IPS-18c (cell line): ENCODE data around the gene ZBTB38.

ENCODE experiments used
- H3K4me3 ChIP-seq: 2 replicates; pipeline ENCODE4 v1.7.0; 2013; ENCODE audit warnings: low read depth, mild to moderate bottlenecking, low read length, moderate library complexity; ENCODE audit not compliant: insufficient read depth
- H3K9me3 ChIP-seq: one replicate; pipeline ENCODE4 v1.6.1; 2013; ENCODE audit warnings: mild to moderate bottlenecking, low read length, moderate library complexity; ENCODE audit not compliant: control insufficient read depth, insufficient read depth

Gene ZBTB38

GRCh38 chr3:141355242-141355641 is 13.1 kb upstream of the ZBTB38 start:
- Histone ChIP-seq H3K4me3 (no peak overlapping the region), H3K9me3 (no peaks in the 10 kb centered on the region)

- Histone ChIP-seq H3K4me3 (no peak overlapping the region), H3K9me3 (no peaks in the 10 kb centered on the region)
Measured at GRCh38 chr3:141356046-141356445, 12.3 kb upstream of the ZBTB38 start.

- Histone ChIP-seq H3K9me3 (no peaks in the 10 kb centered on the region), H3K4me3 (no peak overlapping the region)
Measured at GRCh38 chr3:141360888-141361598, 7.3 kb upstream of the ZBTB38 start.

- Histone ChIP-seq H3K4me3 (no peak overlapping the region), H3K9me3 (no peaks in the 10 kb centered on the region)
Measured at GRCh38 chr3:141362736-141363135, 5.6 kb upstream of the ZBTB38 start.

GRCh38 chr3:141365201-141365600 is 3.1 kb upstream of the ZBTB38 start:
- no peaks in the 10 kb centered on the region for H3K9me3 ChIP-seq
- H3K4me3 ChIP-seq, result no peak overlapping the region

GRCh38 chr3:141366285-141367037 is 1.8 kb upstream of the ZBTB38 start:
- Histone ChIP-seq H3K9me3 (no peaks in the 10 kb centered on the region), H3K4me3 (no peak overlapping the region)

- Histone ChIP-seq H3K4me3 (no peak overlapping the region), H3K9me3 (no peaks in the 10 kb centered on the region)
Measured at GRCh38 chr3:141367038-141367730, 1.1 kb upstream of the ZBTB38 start.

- no peak overlapping the region for H3K4me3 ChIP-seq
Measured at GRCh38 chr3:141368925-141369794, 856 bp downstream of the ZBTB38 start.

GRCh38 chr3:141370065-141370533 is 1.8 kb downstream of the ZBTB38 start:
- H3K4me3 ChIP-seq, result no peak overlapping the region
- no peaks in the 10 kb centered on the region for H3K9me3 ChIP-seq

More at GRCh38 chr3:141368925-141369794, 856 bp downstream of the ZBTB38 start:
- H3K9me3 ChIP-seq, result no peaks in the 10 kb centered on the region

GRCh38 chr3:141371882-141372281 is 3.6 kb downstream of the ZBTB38 start:
- no peak overlapping the region for H3K4me3 ChIP-seq
- H3K9me3 ChIP-seq, result no peaks in the 10 kb centered on the region

GRCh38 chr3:141372656-141373055 is 4.4 kb downstream of the ZBTB38 start:
- H3K4me3 ChIP-seq, result no peak overlapping the region
- H3K9me3 ChIP-seq, result no peaks in the 10 kb centered on the region

- H3K4me3 ChIP-seq, result no peak overlapping the region
- no peaks in the 10 kb centered on the region for H3K9me3 ChIP-seq
Measured at GRCh38 chr3:141373232-141373631, 4.9 kb downstream of the ZBTB38 start.

GRCh38 chr3:141373768-141374526 is 5.6 kb downstream of the ZBTB38 start:
- H3K9me3 ChIP-seq, result no peaks in the 10 kb centered on the region
- no peak overlapping the region for H3K4me3 ChIP-seq

GRCh38 chr3:141375381-141376301 is 7.3 kb downstream of the ZBTB38 start:
- Histone ChIP-seq H3K4me3 (no peak overlapping the region), H3K9me3 (no peaks in the 10 kb centered on the region)

GRCh38 chr3:141377377-141377776 is 9.1 kb downstream of the ZBTB38 start:
- Histone ChIP-seq H3K4me3 (no peak overlapping the region), H3K9me3 (no peaks in the 10 kb centered on the region)
